B cell (primary cell): Measurements from ENCODE around the gene TAPBP. TPM values are rescaled to one million over a fixed set of nuclear protein-coding genes. Genes with fewer than 3 reads are reported as not detected.
"Not testable (repeated sequence)": the region's sequence is repeated elsewhere in the genome, so short reads cannot be mapped to it uniquely, and the experiment has no call there.

ENCODE experiments used
- ATAC-seq: fragments of 200-7000 bp; cut with Tn5 transposase; one replicate; pipeline ENCODE4 v1.10.0; 2021; ENCODE audit warnings: low read depth, mild to moderate bottlenecking, moderate number of reproducible peaks, moderate library complexity
- CTCF ChIA-PET: fragments of 350-600 bp; sonication (Branson Sonifier 250); formaldehyde crosslinking; loops from one replicate; lab custom pipeline; 2021; ENCODE audit warnings: antibody characterized with exemption, inconsistent platforms; lab: Charles Lee
- POLR2A ChIA-PET: fragments of 350-600 bp; sonication (Branson Sonifier 250); formaldehyde crosslinking; loops from one replicate; lab custom pipeline; 2021; ENCODE audit warnings: antibody characterized with exemption; lab: Charles Lee
- DNase-seq: peaks from one replicate; pipeline ENCODE4 v3.0.0; 2013
- H2AFZ ChIP-seq: 2 replicates; pipeline ENCODE4 v1.6.1; 2012; ENCODE audit warnings: mild to moderate bottlenecking, low read depth, low read length; ENCODE audit not compliant: insufficient read depth, poor library complexity, severe bottlenecking
- H3K27ac ChIP-seq, 2 donors: 1 replicate in 1 of 2; 2 replicates in 1 of 2; pipeline ENCODE4 v1.5.1; 2012 to 2013; ENCODE audit warnings: low read length in 2 of 2, mild to moderate bottlenecking in 2 of 2, moderate library complexity in 1 of 2
- H3K27me3 ChIP-seq, 4 experiments: fragments of 200-600 bp in 1 of 4; sonication (generic) in 1 of 4; replicated peaks in 1 of 4; 1 replicate in 2 of 4; 2 replicates in 2 of 4; pipeline versions ENCODE4 v1.6.1 to v1.7.0; 2013 to 2016; ENCODE audit warnings: low read length in 3 of 4, mild to moderate bottlenecking in 2 of 4, mixed read lengths in 1 of 4, moderate library complexity in 1 of 4; ENCODE audit not compliant: insufficient read depth in 4 of 4, control insufficient read depth in 3 of 4; ENCODE audit errors: control extremely low read depth in 1 of 4
- H3K36me3 ChIP-seq, 2 experiments: replicated peaks in 1 of 2; 1 replicate in 1 of 2; 2 replicates in 1 of 2; pipeline versions ENCODE4 v1.6.1 to v1.7.1; 2013; ENCODE audit warnings: low read length in 1 of 2; ENCODE audit not compliant: insufficient read depth in 2 of 2, control insufficient read depth in 1 of 2; ENCODE audit errors: control extremely low read depth in 1 of 2, extremely low read depth in 1 of 2
- H3K4me1 ChIP-seq, 2 donors: fragments of 200-600 bp in 1 of 2; sonication (generic) in 1 of 2; 1 replicate in 1 of 2; 2 replicates in 1 of 2; pipeline versions ENCODE4 v1.5.1 to v1.6.1; 2013 to 2017; ENCODE audit warnings: low read length in 2 of 2; ENCODE audit not compliant: control insufficient read depth in 2 of 2, insufficient read depth in 2 of 2
- H3K4me2 ChIP-seq: replicated peaks from 2 replicates; pipeline ENCODE3; 2012; ENCODE audit warnings: mild to moderate bottlenecking, low read depth, low read length; ENCODE audit not compliant: poor library complexity, severe bottlenecking
- H3K4me3 ChIP-seq, 5 experiments: fragments of 200-600 bp in 1 of 5; sonication (generic) in 1 of 5; 1 replicate in 3 of 5; 2 replicates in 2 of 5; pipeline versions ENCODE4 v1.5.1 to v1.7.0; 2011 to 2016; ENCODE audit warnings: low read length in 4 of 5, mild to moderate bottlenecking in 4 of 5, low read depth in 2 of 5, control low read depth in 1 of 5, moderate library complexity in 1 of 5; ENCODE audit not compliant: insufficient read depth in 1 of 5; ENCODE audit errors: control extremely low read depth in 1 of 5, extremely low read depth in 1 of 5
- H3K79me2 ChIP-seq: fragments of 200-600 bp; sonication (generic); one replicate; pipeline ENCODE4 v1.6.0; 2016; ENCODE audit warnings: low read length; ENCODE audit not compliant: control insufficient read depth, insufficient read depth
- H3K9ac ChIP-seq: fragments of 200-600 bp; sonication (generic); 2 replicates; pipeline ENCODE4 v1.6.1; 2017; ENCODE audit warnings: mild to moderate bottlenecking, low read length, moderate library complexity
- H3K9me3 ChIP-seq, 3 donors: one replicate each; pipeline versions ENCODE4 v1.6.1 to v1.7.1; 2013; ENCODE audit warnings: low read length in 2 of 3; ENCODE audit not compliant: control insufficient read depth in 2 of 3, insufficient read depth in 1 of 3; ENCODE audit errors: control extremely low read depth in 1 of 3
- H4K20me1 ChIP-seq: 2 replicates; pipeline ENCODE4 v1.6.0; 2012; ENCODE audit warnings: mild to moderate bottlenecking, low read length; ENCODE audit not compliant: insufficient read depth, control insufficient read depth, poor library complexity, severe bottlenecking
- H3K27ac Mint-ChIP-seq: one replicate; pipeline ENCODE4 v1.8.0; 2021; ENCODE audit warnings: mixed read lengths
- H3K27me3 Mint-ChIP-seq: one replicate; pipeline ENCODE4 v1.8.0; 2021; ENCODE audit warnings: mixed read lengths
- H3K4me1 Mint-ChIP-seq: one replicate; pipeline ENCODE4 v1.8.0; 2021; ENCODE audit warnings: mixed read lengths
- H3K4me3 Mint-ChIP-seq: one replicate; pipeline ENCODE4 v1.8.0; 2021; ENCODE audit warnings: mixed read lengths
- H3K9me3 Mint-ChIP-seq: one replicate; pipeline ENCODE4 v1.8.0; 2022; ENCODE audit warnings: mixed read lengths; ENCODE audit not compliant: insufficient read depth
- EZH2 ChIP-seq: IDR thresholded peaks from 2 replicates; pipeline ENCODE4 v1.6.1; 2012; ENCODE audit warnings: borderline replicate concordance, low read depth, mild to moderate bottlenecking, moderate library complexity, low read length; ENCODE audit not compliant: insufficient read depth, poor library complexity, severe bottlenecking
- WGBS: methylation state at CpG from one replicate; pipeline ENCODE4 v1.1.5; 2013; ENCODE audit warnings: missing lambda C conversion rate; ENCODE audit not compliant: insufficient coverage; 5-methylcytosine and 5-hydroxymethylcytosine counted together
- intact Hi-C: fragments of 100-400 bp; cut with micrococcal nuclease; formaldehyde crosslinking; loops from one replicate; pipeline ENCODE4 v1.10.0; 2022
- polyA plus RNA-seq: library from polyadenylated mRNA; depleted of rRNA; stranded (reverse); fragments of >200 nt; gene quantifications from 2 replicates; pipeline ENCODE4 v1.2.3, GENCODE V29; 2012
- total RNA-seq, 2 donors: library from RNA; stranded (reverse); fragments of 120-200 nt in 1 of 2; gene quantifications; 1 replicate in 1 of 2; 2 replicates in 1 of 2; pipeline versions ENCODE4 v1.2.3 to v1.2.4, GENCODE V29; 2013 to 2022
- TF ChIP-seq, protein P1 (sequence below): fragments of 200-600 bp; IDR thresholded peaks from one replicate; pipeline ENCODE4 v1.8.0; 2022; ENCODE audit warnings: antibody characterized with exemption, mild to moderate bottlenecking

TAPBP gene
- total and polyA plus RNA-seq, 2 donors (not counting 1 experiment from before 2014, with no cell fraction given): 302 to 310 TPM

DNA sequence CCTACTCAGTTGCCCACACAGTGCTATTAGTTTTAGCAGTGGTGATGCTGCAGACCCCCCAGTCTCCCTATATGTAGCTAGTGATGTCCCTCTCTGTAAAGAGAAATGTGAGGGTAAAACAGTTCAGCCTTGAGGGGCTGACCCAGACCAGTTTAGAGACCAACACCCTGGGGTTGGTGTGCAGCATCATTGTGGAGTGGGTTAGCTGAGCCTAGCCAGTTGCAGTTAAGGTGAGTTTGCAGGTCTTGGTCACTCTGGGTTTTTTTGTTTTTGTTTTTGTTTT is 37.4 kb downstream of the TAPBP start:
- peak overlapping the region; percentile 91 for H3K9ac ChIP-seq
- Mint-ChIP-seq H3K27me3 (no peaks in the 10 kb centered on the region), H3K9me3 (no peaks in the 10 kb centered on the region), H3K27ac (peak overlapping the region; percentile 91), H3K4me1 (peaks cover 74% of the 10 kb centered on the region), H3K4me3 (peak overlapping the region; percentile 92)
- peaks cover 48% of the 10 kb centered on the region for H4K20me1 ChIP-seq
- H3K4me3 ChIP-seq: peak overlapping the region; percentile 59 to 86 (median 78)
- H3K36me3 ChIP-seq: peaks cover 5 to 57% of the 10 kb centered on the region in 2 experiments
- H3K9me3 ChIP-seq: no peaks in the 10 kb centered on the region
- DNase-seq: no peak
- CTCF ChIA-PET: interaction anchor here (0.6 to 3.9 kb wide), 14 partner anchors 10 to 812 kb away, joined by 3 to 41 read pairs (median 10); partner anchors contain the start of genes PFDN6, RGL2, TAPBP and WDR46
- ATAC-seq: no peak
- peaks cover 55 to 70% of the 10 kb centered on the region in 2 donors for H3K4me1 ChIP-seq
- H3K27ac ChIP-seq: peak overlapping the region; percentile 80 to 87
- H3K27me3 ChIP-seq: no peaks in the 10 kb centered on the region
- TF ChIP-seq, protein P1, sequence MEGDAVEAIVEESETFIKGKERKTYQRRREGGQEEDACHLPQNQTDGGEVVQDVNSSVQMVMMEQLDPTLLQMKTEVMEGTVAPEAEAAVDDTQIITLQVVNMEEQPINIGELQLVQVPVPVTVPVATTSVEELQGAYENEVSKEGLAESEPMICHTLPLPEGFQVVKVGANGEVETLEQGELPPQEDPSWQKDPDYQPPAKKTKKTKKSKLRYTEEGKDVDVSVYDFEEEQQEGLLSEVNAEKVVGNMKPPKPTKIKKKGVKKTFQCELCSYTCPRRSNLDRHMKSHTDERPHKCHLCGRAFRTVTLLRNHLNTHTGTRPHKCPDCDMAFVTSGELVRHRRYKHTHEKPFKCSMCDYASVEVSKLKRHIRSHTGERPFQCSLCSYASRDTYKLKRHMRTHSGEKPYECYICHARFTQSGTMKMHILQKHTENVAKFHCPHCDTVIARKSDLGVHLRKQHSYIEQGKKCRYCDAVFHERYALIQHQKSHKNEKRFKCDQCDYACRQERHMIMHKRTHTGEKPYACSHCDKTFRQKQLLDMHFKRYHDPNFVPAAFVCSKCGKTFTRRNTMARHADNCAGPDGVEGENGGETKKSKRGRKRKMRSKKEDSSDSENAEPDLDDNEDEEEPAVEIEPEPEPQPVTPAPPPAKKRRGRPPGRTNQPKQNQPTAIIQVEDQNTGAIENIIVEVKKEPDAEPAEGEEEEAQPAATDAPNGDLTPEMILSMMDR: no peak
- TF ChIP-seq EZH2: no peak
- POLR2A ChIA-PET: interaction anchor here (0.6 to 5.1 kb wide), 11 partner anchors 12 to 115 kb away, joined by 3 to 39 read pairs (median 8); partner anchors contain the start of genes KIFC1, PFDN6, RGL2 and RING1
- intact Hi-C loops: no loop called here
- H3K79me2 ChIP-seq: peaks cover 35% of the 10 kb centered on the region
- H3K4me2 ChIP-seq: peak overlapping the region; percentile 95
- peak overlapping the region; percentile 90 for H2AFZ ChIP-seq

DNA sequence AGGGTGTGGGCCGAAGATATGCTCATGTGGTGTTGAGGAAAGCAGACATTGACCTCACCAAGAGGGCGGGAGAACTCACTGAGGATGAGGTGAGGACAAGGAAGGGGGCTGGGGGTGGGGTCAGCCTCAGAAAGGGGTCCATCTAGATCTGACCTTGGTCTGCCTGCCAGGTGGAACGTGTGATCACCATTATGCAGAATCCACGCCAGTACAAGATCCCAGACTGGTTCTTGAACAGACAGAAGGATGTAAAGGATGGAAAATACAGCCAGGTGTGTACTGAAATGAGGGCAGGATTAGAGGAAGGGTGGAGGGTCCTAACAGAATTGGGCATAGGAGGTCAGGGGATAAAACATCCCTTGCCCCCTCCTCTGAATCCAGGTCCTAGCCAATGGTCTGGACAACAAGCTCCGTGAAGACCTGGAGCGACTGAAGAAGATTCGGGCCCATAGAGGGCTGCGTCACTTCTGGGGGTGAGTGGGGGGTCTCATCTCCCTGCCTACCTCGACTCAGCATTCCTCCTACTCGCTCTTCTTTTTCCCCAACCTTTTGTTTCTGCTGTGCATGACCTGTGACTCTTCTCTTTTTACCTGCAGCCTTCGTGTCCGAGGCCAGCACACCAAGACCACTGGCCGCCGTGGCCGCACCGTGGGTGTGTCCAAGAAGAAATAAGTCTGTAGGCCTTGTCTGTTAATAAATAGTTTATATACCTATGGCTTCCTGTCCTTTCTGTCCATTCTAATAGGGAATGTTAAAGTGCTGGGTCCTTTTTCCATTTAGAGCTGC is 37.9 kb downstream of the TAPBP start:
- WGBS: 80% methylated on average over 7 of the region's 16 CpGs
- intact Hi-C loops, H3K27me3 Mint-ChIP-seq: not testable (repeated sequence)

More for the DNA sequence above, 37.9 kb downstream of the TAPBP start:
- peak overlapping the region; percentile 95 for H3K4me2 ChIP-seq
- H3K36me3 ChIP-seq: peaks cover 5 to 53% of the 10 kb centered on the region in 2 experiments
- peaks cover 57 to 73% of the 10 kb centered on the region in 2 donors for H3K4me1 ChIP-seq
- H3K4me3 ChIP-seq: peak overlapping the region in 4 of 5 experiments; percentile 78 to 86 (median 78)
- not testable (repeated sequence) for ATAC-seq, H3K9me3 Mint-ChIP-seq, DNase-seq, H3K27me3 ChIP-seq, H2AFZ ChIP-seq, H3K9me3 ChIP-seq
- peak overlapping the region; percentile 91 for H3K27ac Mint-ChIP-seq
- ChIA-PET POLR2A (interaction anchor here (0.6 to 5.1 kb wide), 5 partner anchors 13 to 115 kb away, joined by 4 to 39 read pairs (median 8); partner anchors contain the start of genes KIFC1, PFDN6 and WDR46), CTCF (interaction anchor here (0.6 to 3.9 kb wide), 10 partner anchors 11 to 811 kb away, joined by 3 to 41 read pairs (median 10); partner anchors contain the start of genes PFDN6, RGL2, TAPBP and WDR46)
- H4K20me1 ChIP-seq: peaks cover 47% of the 10 kb centered on the region
- peak overlapping the region; percentile 92 for H3K4me3 Mint-ChIP-seq
- H3K9ac ChIP-seq: peak overlapping the region; percentile 91
- peak overlapping the region; percentile 80 to 87 for H3K27ac ChIP-seq
- peaks cover 39% of the 10 kb centered on the region for H3K79me2 ChIP-seq
- H3K4me1 Mint-ChIP-seq: peaks cover 75% of the 10 kb centered on the region
